Ascending aorta (tissue), 2 donors: ENCODE measurements around the gene TAPBPL. TPM values are rescaled to one million over a fixed set of nuclear protein-coding genes. Genes with fewer than 3 reads are reported as not detected.
A peak's percentile ranks its signal among the peaks of the same experiment; 100 is the strongest.
"Not testable (repeated sequence)": the region's sequence is repeated elsewhere in the genome, so short reads cannot be mapped to it uniquely, and the experiment has no call there.

Source experiments
- DNase-seq, 2 donors: peaks; one replicate each; pipeline ENCODE4 v3.0.0-alpha.2; 2019; ENCODE audit warnings: low spot score in 2 of 2
- H3K27ac ChIP-seq, 2 donors: fragments of 200-600 bp; sonication (generic); one replicate each; pipeline ENCODE4 v1.5.1; 2016 to 2017; ENCODE audit warnings: mild to moderate bottlenecking in 1 of 2
- H3K27me3 ChIP-seq: fragments of 200-600 bp; sonication (generic); one replicate; pipeline ENCODE4 v1.5.1; 2017
- H3K36me3 ChIP-seq, 2 donors: fragments of 200-600 bp; sonication (generic); one replicate each; pipeline ENCODE4 v1.5.1; 2016
- H3K4me1 ChIP-seq, 2 donors: fragments of 200-600 bp; sonication (generic); one replicate each; pipeline ENCODE4 v1.5.1; 2016 to 2017; ENCODE audit warnings: mild to moderate bottlenecking in 1 of 2
- H3K4me3 ChIP-seq, 2 donors: fragments of 200-600 bp; sonication (generic); one replicate each; pipeline ENCODE4 v1.5.1; 2016 to 2017; ENCODE audit warnings: mild to moderate bottlenecking in 1 of 2
- H3K9me3 ChIP-seq, 2 donors: fragments of 200-600 bp; sonication (generic); one replicate each; pipeline ENCODE4 v1.5.1; 2016
- CTCF ChIP-seq, 3 experiments: fragments of 200-600 bp in 2 of 3; fragments of 450-650 bp in 1 of 3; sonication (generic) in 2 of 3; IDR thresholded peaks; one replicate each; pipeline ENCODE4 v1.5.1; 2016 to 2019; ENCODE audit warnings: antibody characterized with exemption in 3 of 3, mild to moderate bottlenecking in 1 of 3, moderate library complexity in 1 of 3
- intact Hi-C: fragments of 100-400 bp; cut with DNase I; formaldehyde crosslinking; loops from one replicate; pipeline ENCODE4 v1.15.1; 2023
- total RNA-seq: library from RNA; depleted of rRNA; stranded (reverse); fragments of >200 nt; gene quantifications from one replicate; pipeline ENCODE4 v1.1.0, GENCODE V29; 2016

TAPBPL gene
- total RNA-seq, 1 donor from 2014 or later, result 16.8 TPM

DNA sequence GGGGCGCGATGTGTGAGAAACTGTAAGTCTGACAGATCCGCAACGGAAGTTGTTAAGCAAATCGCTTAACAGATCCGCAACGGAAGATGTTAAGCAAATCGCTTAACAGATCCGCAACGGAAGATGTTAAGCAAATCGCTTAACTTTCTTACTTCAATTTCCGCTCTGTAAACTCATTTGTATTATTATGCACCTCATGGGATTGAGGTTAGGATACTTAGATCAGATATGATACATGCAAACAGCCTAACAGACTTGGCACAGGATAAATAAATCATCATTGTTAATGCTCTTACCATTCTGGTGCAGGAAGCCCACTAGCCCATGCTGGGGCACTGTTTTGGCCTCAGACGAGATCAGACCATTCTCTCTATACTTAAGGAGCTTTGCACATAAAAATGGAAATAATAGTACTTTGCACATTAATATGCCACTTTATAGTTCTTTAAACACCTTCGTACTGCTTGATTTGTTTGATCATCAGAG, 42.5 kb downstream of the TAPBPL start:
- H3K4me1 ChIP-seq, result peaks cover 8 to 18% of the 10 kb centered on the region in 2 donors
- H3K27me3 ChIP-seq, result no peaks in the 10 kb centered on the region
- no peak for TF ChIP-seq CTCF (IDR thresholded peaks at IDR 0.05)
- H3K27ac ChIP-seq, result peak overlapping the region in 1 of 2 donors; percentile 32
- H3K36me3 ChIP-seq, result peaks cover 17 to 24% of the 10 kb centered on the region in 2 donors
- intact Hi-C loops, result loop anchor here (10.0 kb wide), 1 partner anchor 170 kb away; the partner anchor contains the start of gene ING4
- H3K4me3 ChIP-seq, result peak overlapping the region; percentile 67 to 77
- DNase-seq, result no peak
- H3K9me3 ChIP-seq, result no peaks in the 10 kb centered on the region

GRCh38 chr12:6494968-6495367, 43.1 kb downstream of the TAPBPL start:
- Histone ChIP-seq H3K27ac (no peak overlapping the region), H3K27me3 (no peaks in the 10 kb centered on the region), H3K36me3 (peaks cover 22 to 31% of the 10 kb centered on the region in 2 donors), H3K9me3 (no peaks in the 10 kb centered on the region), H3K4me1 (peaks cover 8 to 18% of the 10 kb centered on the region in 2 donors), H3K4me3 (peak overlapping the region; percentile 67 to 77)
- intact Hi-C loops, result loop anchor here (10.0 kb wide), 1 partner anchor 170 kb away; the partner anchor contains the start of gene ING4
- DNase-seq, result no peak
- no peak for TF ChIP-seq CTCF (IDR thresholded peaks at IDR 0.05)

DNA sequence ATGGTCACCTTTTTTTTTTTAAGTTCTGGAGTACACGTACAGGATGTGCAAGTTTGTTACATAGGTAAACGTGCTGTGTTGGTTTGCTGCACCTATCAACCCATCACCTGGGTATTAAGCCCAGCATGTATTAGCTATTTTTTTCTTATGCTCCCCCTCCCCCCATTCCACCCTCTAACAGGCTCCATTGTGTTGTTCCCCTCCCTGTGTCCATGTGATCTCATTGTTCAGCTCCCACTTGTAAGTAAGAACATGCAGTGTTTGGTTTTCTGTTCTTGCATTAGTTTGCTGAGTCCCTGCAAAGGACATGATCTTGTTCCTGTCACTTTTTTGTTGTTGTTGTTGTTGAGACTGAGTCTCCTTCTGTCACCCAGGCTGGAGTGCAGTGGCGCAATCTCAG, 45.4 kb downstream of the TAPBPL start:
- DNase-seq, H3K9me3 ChIP-seq, H3K27ac ChIP-seq, H3K4me3 ChIP-seq, H3K27me3 ChIP-seq: not testable (repeated sequence)
- peaks cover 6 to 15% of the 10 kb centered on the region in 2 donors for H3K4me1 ChIP-seq
- intact Hi-C loops, result loop anchor here (10.0 kb wide), 1 partner anchor 168 kb away; the partner anchor contains the start of gene ING4
- H3K36me3 ChIP-seq, result peaks cover 25 to 27% of the 10 kb centered on the region in 2 donors

GRCh38 chr12:6500466-6500865, 48.6 kb downstream of the TAPBPL start:
- Histone ChIP-seq H3K4me1 (peaks cover 0 to 3% of the 10 kb centered on the region in 2 donors), H3K4me3 (no peak overlapping the region), H3K27me3 (no peaks in the 10 kb centered on the region), H3K36me3 (peaks cover 26 to 27% of the 10 kb centered on the region in 2 donors), H3K27ac (no peak overlapping the region), H3K9me3 (no peaks in the 10 kb centered on the region)
- no peak for DNase-seq
- intact Hi-C loops, result no loop called here
- no peak for TF ChIP-seq CTCF (IDR thresholded peaks at IDR 0.05)

DNA sequence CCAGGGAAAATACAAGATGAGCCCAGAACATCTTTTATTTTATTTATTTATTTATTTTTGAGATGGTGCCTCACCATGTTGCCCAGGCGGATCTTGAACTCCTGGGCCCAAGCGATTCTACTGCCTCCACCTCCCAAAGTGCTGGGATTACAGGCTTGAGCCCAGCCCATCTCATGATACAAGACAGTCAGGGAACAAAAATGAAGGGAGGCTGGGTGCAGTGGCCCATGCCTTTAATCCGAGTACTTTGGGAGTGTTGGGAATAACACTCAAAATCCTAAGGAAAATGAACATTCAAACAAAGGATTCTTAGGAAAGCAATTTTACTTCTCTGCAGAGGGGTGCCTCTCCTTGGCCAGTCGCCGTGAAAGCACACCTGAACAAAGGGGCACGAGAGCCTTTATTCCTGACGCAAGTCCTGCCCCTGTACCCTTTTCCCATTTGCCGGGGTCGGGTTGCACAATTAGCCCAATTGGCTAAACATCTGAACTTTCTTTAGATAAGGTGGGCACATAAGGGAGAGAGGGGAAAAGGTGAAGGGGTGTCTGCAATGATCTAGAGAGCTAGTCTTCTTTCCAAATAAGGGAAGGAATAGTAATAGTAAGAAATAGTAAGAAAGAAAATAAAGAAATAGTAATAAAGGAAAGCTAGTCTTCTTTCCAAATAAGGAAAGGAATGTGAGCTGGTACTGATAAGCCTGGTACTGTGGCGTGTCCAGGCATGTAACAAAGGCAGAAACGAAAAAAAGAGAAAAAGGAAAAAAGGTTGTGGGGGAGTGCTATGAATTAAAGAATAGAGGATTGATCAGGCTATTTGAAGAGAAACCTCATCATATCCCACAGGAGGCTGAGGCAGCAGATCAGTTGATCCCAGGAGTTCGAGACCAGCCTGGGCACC, 55.5 kb downstream of the TAPBPL start:
- H3K36me3 ChIP-seq, result peaks cover 18 to 23% of the 10 kb centered on the region in 2 donors
- no peaks in the 10 kb centered on the region for H3K9me3 ChIP-seq
- intact Hi-C loops, result no loop called here
- no peak overlapping the region for H3K4me3 ChIP-seq
- TF ChIP-seq CTCF (IDR thresholded peaks at IDR 0.05), result no peak
- peak overlapping the region; percentile 86 to 94 for H3K27ac ChIP-seq
- no peaks in the 10 kb centered on the region for H3K27me3 ChIP-seq
- no peak for DNase-seq
- peaks cover 6 to 8% of the 10 kb centered on the region in 2 donors for H3K4me1 ChIP-seq

- intact Hi-C loops, result no loop called here
Measured at GRCh38 chr12:6508087-6508486, 56.2 kb downstream of the TAPBPL start.

More at GRCh38 chr12:6508087-6508486, 56.2 kb downstream of the TAPBPL start:
- Histone ChIP-seq H3K27me3 (no peaks in the 10 kb centered on the region), H3K4me1 (peaks cover 6 to 8% of the 10 kb centered on the region in 2 donors), H3K36me3 (peaks cover 25% of the 10 kb centered on the region in 2 donors), H3K9me3 (no peaks in the 10 kb centered on the region), H3K27ac (peak overlapping the region; percentile 86 to 94), H3K4me3 (no peak overlapping the region)
- DNase-seq, result no peak
- no peak for TF ChIP-seq CTCF (IDR thresholded peaks at IDR 0.05)
